Adrenal gland (tissue), 12 donors: ENCODE results near the gene TM9SF2. TPM values are rescaled to one million over a fixed set of nuclear protein-coding genes. Genes with fewer than 3 reads are reported as not detected.

ENCODE experiments used
- DNase-seq, 7 donors: peaks; one replicate each; pipeline ENCODE4 v3.0.0-alpha.2; 2019 to 2020
- H3K27ac ChIP-seq, 5 donors: fragments of 200-600 bp; sonication (generic) in 4 of 5; 1 replicate in 3 of 5; 2 replicates in 2 of 5; pipeline versions ENCODE4 v1.5.1 to v1.8.0; 2016 to 2020; ENCODE audit warnings: mild to moderate bottlenecking in 1 of 5
- H3K27me3 ChIP-seq: fragments of 200-600 bp; 2 replicates; pipeline ENCODE4 v1.8.0; 2021
- H3K36me3 ChIP-seq, 2 donors: fragments of 200-600 bp; replicated peaks in 1 of 2; 1 replicate in 1 of 2; 2 replicates in 1 of 2; pipeline versions ENCODE4 v1.5.1 to v1.8.0; 2018 to 2022
- H3K4me1 ChIP-seq, 2 donors: fragments of 200-600 bp; replicated peaks in 1 of 2; 1 replicate in 1 of 2; 2 replicates in 1 of 2; pipeline versions ENCODE4 v1.5.1 to v1.8.0; 2018 to 2021
- H3K4me3 ChIP-seq, 4 donors: fragments of 200-600 bp; sonication (generic) in 3 of 4; one replicate each; pipeline ENCODE4 v1.5.1; 2016 to 2018
- H3K9me3 ChIP-seq, 3 donors: fragments of 200-600 bp; sonication (generic) in 1 of 3; replicated peaks in 1 of 3; 1 replicate in 2 of 3; 2 replicates in 1 of 3; pipeline versions ENCODE4 v1.5.1 to v1.8.0; 2016 to 2021
- CTCF ChIP-seq, 6 experiments: fragments of 450-650 bp in 4 of 6; fragments of 200-600 bp in 2 of 6; sonication (generic) in 1 of 6; IDR thresholded peaks; 1 replicate in 5 of 6; 2 replicates in 1 of 6; pipeline versions ENCODE4 v1.5.1 to v1.8.0; 2016 to 2021; ENCODE audit warnings: antibody characterized with exemption in 6 of 6, mild to moderate bottlenecking in 2 of 6, moderate library complexity in 1 of 6
- POLR2A ChIP-seq, 2 donors: fragments of 450-650 bp; IDR thresholded peaks; one replicate each; pipeline ENCODE4 v1.6.1; 2017; ENCODE audit warnings: antibody characterized with exemption in 2 of 2, mild to moderate bottlenecking in 2 of 2, moderate library complexity in 1 of 2
- WGBS, 4 donors: extraction: QIAGEN DNeasy Blood & Tissue Kit in 2 of 4; methylation state at CpG; one replicate each; pipeline versions ENCODE4 v1.1.5 to v1.1.7; 2013 to 2017; 5-methylcytosine and 5-hydroxymethylcytosine counted together
- intact Hi-C, 2 donors: fragments of 100-400 bp; cut with DNase I; formaldehyde crosslinking; loops; one replicate each; pipeline versions ENCODE4 v1.14.1 to v1.15.0; 2022 to 2023
- polyA plus RNA-seq, 3 donors: library from polyadenylated mRNA; stranded (reverse); fragments of 200-250 nt in 2 of 3; fragments of 350-450 nt in 1 of 3; fragmentation: Illumina TruSeq in 1 of 3; extraction: RNeasy Lipid Tissue Mini Kit (QIAGEN cat#74804) in 1 of 3; gene quantifications; one replicate each; pipeline ENCODE4 v1.2.3, GENCODE V29; 2013 to 2014
- total RNA-seq, 9 donors: library from RNA; depleted of rRNA in 4 of 9; stranded (reverse); fragments of >200 nt in 4 of 9; fragments of 120-200 nt in 1 of 9; fragmentation: NEBNext Ultra II Directional in 1 of 9; extraction: Animal tissue kit (Norgen Biotek cat#: 25700) in 1 of 9; gene quantifications; one replicate each; pipeline versions ENCODE4 v1.1.0 to v1.2.4, GENCODE V29; 2013 to 2023
- donor health status: healthy with polysubstance abuse.
- donor health status: Bipolar disorder and iron deficiency.
- donor health status: DM: yes; HTN: yes; CAD: no.
- donor health status: DM: no; HTN: no; CAD: no.
- donor health status: DM: no; HTN: no; CAD: no.
- donor health status: DM: yes; HTN: yes; CAD: no.

The TM9SF2 gene
- total and polyA plus RNA-seq, 12 donors: 22.7 to 153 (median 113) TPM

- WGBS, 4 donors: 42 to 56% (median 51%) methylated on average over 3 of the region's 3 CpGs
- TF ChIP-seq CTCF (IDR thresholded peaks at IDR 0.05): no peak
- no peak for TF ChIP-seq POLR2A (IDR thresholded peaks at IDR 0.05)
- Histone ChIP-seq H3K4me3 (no peak overlapping the region), H3K27ac (no peak overlapping the region), H3K36me3 (no peaks in the 10 kb centered on the region), H3K4me1 (no peaks in the 10 kb centered on the region), H3K27me3 (no peaks in the 10 kb centered on the region), H3K9me3 (no peaks in the 10 kb centered on the region)
- DNase-seq: no peak
- intact Hi-C loops: no loop called here
Measured at GRCh38 chr13:99471221-99472121, 29.8 kb upstream of the TM9SF2 start.

GRCh38 chr13:99472122-99472440 is 29.2 kb upstream of the TM9SF2 start:
- no peaks in the 10 kb centered on the region for H3K36me3 ChIP-seq
- no peaks in the 10 kb centered on the region for H3K27me3 ChIP-seq
- H3K27ac ChIP-seq: no peak overlapping the region
- no peak overlapping the region for H3K4me3 ChIP-seq
- WGBS, 4 donors: 68 to 73% (median 68%) methylated on average over 1 of the region's 1 CpG
- intact Hi-C loops: no loop called here
- H3K4me1 ChIP-seq: no peaks in the 10 kb centered on the region
- no peak for DNase-seq
- no peak for TF ChIP-seq POLR2A (IDR thresholded peaks at IDR 0.05)
- H3K9me3 ChIP-seq: no peaks in the 10 kb centered on the region

GRCh38 chr13:99473515-99473914 is 27.8 kb upstream of the TM9SF2 start:
- H3K27me3 ChIP-seq: no peaks in the 10 kb centered on the region
- no peak overlapping the region for H3K4me3 ChIP-seq
- no peak for DNase-seq
- H3K9me3 ChIP-seq: no peaks in the 10 kb centered on the region
- no peaks in the 10 kb centered on the region for H3K36me3 ChIP-seq
- no peak for TF ChIP-seq CTCF (IDR thresholded peaks at IDR 0.05)
- TF ChIP-seq POLR2A (IDR thresholded peaks at IDR 0.05): no peak
- H3K27ac ChIP-seq: no peak overlapping the region
- no peaks in the 10 kb centered on the region for H3K4me1 ChIP-seq
- WGBS, 4 donors: 84 to 90% (median 88%) methylated on average over 9 of the region's 9 CpGs
- intact Hi-C loops: no loop called here

- DNase-seq: no peak
- TF ChIP-seq POLR2A (IDR thresholded peaks at IDR 0.05): no peak
- TF ChIP-seq CTCF (IDR thresholded peaks at IDR 0.05): no peak
- Histone ChIP-seq H3K36me3 (no peaks in the 10 kb centered on the region), H3K27me3 (no peaks in the 10 kb centered on the region), H3K4me1 (no peaks in the 10 kb centered on the region), H3K4me3 (no peak overlapping the region), H3K27ac (no peak overlapping the region), H3K9me3 (no peaks in the 10 kb centered on the region)
- intact Hi-C loops: no loop called here
- WGBS, 4 donors: 31 to 51% (median 41%) methylated on average over 3 to 5 of the region's 5 CpGs
Measured at GRCh38 chr13:99476648-99477047, 24.6 kb upstream of the TM9SF2 start.

GRCh38 chr13:99477493-99477892 is 23.8 kb upstream of the TM9SF2 start:
- Histone ChIP-seq H3K9me3 (no peaks in the 10 kb centered on the region), H3K27ac (no peak overlapping the region), H3K4me3 (no peak overlapping the region), H3K4me1 (no peaks in the 10 kb centered on the region), H3K36me3 (no peaks in the 10 kb centered on the region), H3K27me3 (no peaks in the 10 kb centered on the region)
- no peak for DNase-seq
- WGBS, 4 donors: 72 to 75% (median 73%) methylated on average over 4 of the region's 4 CpGs
- TF ChIP-seq POLR2A (IDR thresholded peaks at IDR 0.05) (no peak), CTCF (IDR thresholded peaks at IDR 0.05) (no peak)
- intact Hi-C loops: no loop called here
